Measurements from ENCODE around the gene STK39.

DNA sequence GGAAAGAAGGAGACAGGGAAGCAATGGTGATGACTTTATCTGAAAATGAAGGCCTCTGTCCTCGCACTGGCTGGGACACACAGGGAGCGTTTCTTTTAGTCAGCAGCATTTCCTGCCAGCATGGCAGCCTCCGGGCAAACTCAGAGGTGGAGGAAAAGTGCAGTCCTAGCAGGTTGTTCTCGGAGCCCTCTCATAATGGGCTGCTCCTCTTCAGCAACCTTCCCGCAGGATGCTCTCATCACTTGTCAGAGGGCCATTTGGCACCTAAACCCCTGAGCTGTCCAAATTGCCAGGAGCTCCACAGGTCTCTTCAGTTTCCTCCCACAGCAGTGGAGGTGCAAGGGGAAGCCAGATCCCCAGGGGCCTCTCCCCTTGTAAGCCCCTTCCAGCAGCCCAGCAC, 6.2 kb downstream of the STK39 start:
- TF ChIP-seq RBFOX2 (IDR thresholded peaks at IDR 0.05; ENCODE audit: low read depth, low read length), result no peak
- TF ChIP-seq, protein P1, sequence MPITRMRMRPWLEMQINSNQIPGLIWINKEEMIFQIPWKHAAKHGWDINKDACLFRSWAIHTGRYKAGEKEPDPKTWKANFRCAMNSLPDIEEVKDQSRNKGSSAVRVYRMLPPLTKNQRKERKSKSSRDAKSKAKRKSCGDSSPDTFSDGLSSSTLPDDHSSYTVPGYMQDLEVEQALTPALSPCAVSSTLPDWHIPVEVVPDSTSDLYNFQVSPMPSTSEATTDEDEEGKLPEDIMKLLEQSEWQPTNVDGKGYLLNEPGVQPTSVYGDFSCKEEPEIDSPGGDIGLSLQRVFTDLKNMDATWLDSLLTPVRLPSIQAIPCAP (CRISPR knock-in tag; IDR thresholded peaks at IDR 0.05; ENCODE audit: borderline replicate concordance), result no peak
- TF ChIP-seq RBM17 (IDR thresholded peaks at IDR 0.05; ENCODE audit: borderline replicate concordance, low read depth, low read length), result no peak
- TF ChIP-seq EGR1 (conservative IDR thresholded peaks at IDR 0.05), result no peak
- TF ChIP-seq, protein P2, sequence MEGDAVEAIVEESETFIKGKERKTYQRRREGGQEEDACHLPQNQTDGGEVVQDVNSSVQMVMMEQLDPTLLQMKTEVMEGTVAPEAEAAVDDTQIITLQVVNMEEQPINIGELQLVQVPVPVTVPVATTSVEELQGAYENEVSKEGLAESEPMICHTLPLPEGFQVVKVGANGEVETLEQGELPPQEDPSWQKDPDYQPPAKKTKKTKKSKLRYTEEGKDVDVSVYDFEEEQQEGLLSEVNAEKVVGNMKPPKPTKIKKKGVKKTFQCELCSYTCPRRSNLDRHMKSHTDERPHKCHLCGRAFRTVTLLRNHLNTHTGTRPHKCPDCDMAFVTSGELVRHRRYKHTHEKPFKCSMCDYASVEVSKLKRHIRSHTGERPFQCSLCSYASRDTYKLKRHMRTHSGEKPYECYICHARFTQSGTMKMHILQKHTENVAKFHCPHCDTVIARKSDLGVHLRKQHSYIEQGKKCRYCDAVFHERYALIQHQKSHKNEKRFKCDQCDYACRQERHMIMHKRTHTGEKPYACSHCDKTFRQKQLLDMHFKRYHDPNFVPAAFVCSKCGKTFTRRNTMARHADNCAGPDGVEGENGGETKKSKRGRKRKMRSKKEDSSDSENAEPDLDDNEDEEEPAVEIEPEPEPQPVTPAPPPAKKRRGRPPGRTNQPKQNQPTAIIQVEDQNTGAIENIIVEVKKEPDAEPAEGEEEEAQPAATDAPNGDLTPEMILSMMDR (IDR thresholded peaks at IDR 0.05 in 2 of 3, conservative IDR thresholded peaks at IDR 0.05 in 1 of 3; ENCODE audit: insufficient read depth in 2 of 3, low read depth in 1 of 3, low read length in 3 of 3), result no peak
- no peak for TF ChIP-seq ZNF75A (CRISPR knock-in tag; IDR thresholded peaks at IDR 0.05)
- TF ChIP-seq TAF1 (IDR thresholded peaks at IDR 0.05; ENCODE audit: control insufficient read depth, extremely low read depth, insufficient read depth, low read length, severe bottlenecking), result no peak
- no peak for TF ChIP-seq ZNF561 (CRISPR knock-in tag; conservative IDR thresholded peaks at IDR 0.05)
- TF ChIP-seq POLR2AphosphoS2 (IDR thresholded peaks at IDR 0.05; ENCODE audit: low read length), result no peak

Data from K562 (cell line).